IMR-90 (cell line): ENCODE measurements around the gene IL1RAP. TPM values are rescaled to one million over a fixed set of nuclear protein-coding genes. Genes with fewer than 3 reads are reported as not detected.
A peak's percentile ranks its signal among the peaks of the same experiment; 100 is the strongest.

Experiments
- ATAC-seq: fragments of 200-7000 bp; cut with Tn5 transposase; 2 replicates; pipeline ENCODE4 v1.9.1; 2020; ENCODE audit warnings: low read depth, mild to moderate bottlenecking, moderate library complexity
- BruUV-seq: library from RNA; stranded (reverse); fragments of 400-500 nt; replicated peaks from 2 replicates; lab custom pipeline; 2021; lab: Mats Ljungman, UMichigan
- CTCF ChIA-PET: fragments of 300-600 bp; formaldehyde crosslinking; extraction: SDS; loops from one replicate; lab custom pipeline; 2021; ENCODE audit warnings: antibody characterized with exemption; lab: Yijun Ruan, JAX
- POLR2A ChIA-PET: fragments of 300-600 bp; sonication (Branson Sonifier 250); formaldehyde crosslinking; loops from one replicate; lab custom pipeline; 2022; ENCODE audit warnings: antibody characterized with exemption; ENCODE audit not compliant: unreplicated experiment; lab: Charles Lee
- DNase-seq: peaks from one replicate; pipeline ENCODE4 v3.0.0; 2013
- H2AFZ ChIP-seq: replicated peaks from 2 replicates; pipeline ENCODE3; 2013; ENCODE audit warnings: low read length, mild to moderate bottlenecking; ENCODE audit not compliant: poor library complexity
- H2AK5ac ChIP-seq: 2 replicates; pipeline ENCODE4 v1.6.1; 2013; ENCODE audit warnings: low read depth, low read length, inconsistent platforms
- H2AK9ac ChIP-seq: replicated peaks from 2 replicates; pipeline ENCODE3; 2013; ENCODE audit warnings: mild to moderate bottlenecking, low read depth, low read length, moderate library complexity; ENCODE audit not compliant: poor library complexity
- H2BK120ac ChIP-seq: 2 replicates; pipeline ENCODE4 v1.6.1; 2013; ENCODE audit warnings: low read depth, low read length, inconsistent platforms
- H2BK15ac ChIP-seq: 3 replicates; pipeline ENCODE4 v1.6.1; 2013; ENCODE audit warnings: low read depth, low read length, inconsistent platforms
- H2BK20ac ChIP-seq: 2 replicates; pipeline ENCODE4 v1.6.1; 2013; ENCODE audit warnings: low read depth, mild to moderate bottlenecking, inconsistent platforms, low read length, moderate library complexity
- H2BK5ac ChIP-seq: 2 replicates; pipeline ENCODE4 v1.6.1; 2013; ENCODE audit warnings: mild to moderate bottlenecking, low read depth, low read length, inconsistent platforms; ENCODE audit not compliant: poor library complexity, severe bottlenecking
- H3K14ac ChIP-seq: replicated peaks from 2 replicates; pipeline ENCODE4 v1.6.1; 2013; ENCODE audit warnings: low read depth, low read length, inconsistent platforms
- H3K18ac ChIP-seq: 2 replicates; pipeline ENCODE4 v1.6.1; 2013; ENCODE audit warnings: low read depth, low read length, control low read depth
- H3K23ac ChIP-seq: 2 replicates; pipeline ENCODE4 v1.6.1; 2013; ENCODE audit warnings: low read depth, low read length, inconsistent platforms
- H3K27ac ChIP-seq: 2 replicates; pipeline ENCODE4 v1.5.1; 2013; ENCODE audit warnings: mild to moderate bottlenecking, control low read depth, low read length; ENCODE audit not compliant: insufficient read depth
- H3K27me3 ChIP-seq: 2 replicates; pipeline ENCODE4 v1.6.1; 2013; ENCODE audit warnings: low read length; ENCODE audit not compliant: control insufficient read depth, insufficient read depth
- H3K36me3 ChIP-seq: 2 replicates; pipeline ENCODE4 v1.6.1; 2013; ENCODE audit warnings: low read length, mixed read lengths; ENCODE audit not compliant: control insufficient read depth, insufficient read depth
- H3K4ac ChIP-seq: 2 replicates; pipeline ENCODE4 v1.6.1; 2013; ENCODE audit warnings: low read depth, low read length, inconsistent platforms
- H3K4me1 ChIP-seq: 2 replicates; pipeline ENCODE4 v1.6.1; 2013; ENCODE audit warnings: low read length, mixed read lengths; ENCODE audit not compliant: control insufficient read depth, insufficient read depth
- H3K4me2 ChIP-seq: 2 replicates; pipeline ENCODE4 v1.6.1; 2013; ENCODE audit warnings: low read depth, mild to moderate bottlenecking, control low read depth, low read length, moderate library complexity
- H3K4me3 ChIP-seq: 2 replicates; pipeline ENCODE4 v1.5.1; 2013; ENCODE audit warnings: low read depth, mild to moderate bottlenecking, control low read depth, low read length, moderate library complexity; ENCODE audit not compliant: insufficient read depth
- H3K56ac ChIP-seq: 2 replicates; pipeline ENCODE4 v1.6.1; 2013; ENCODE audit warnings: low read length, inconsistent platforms; ENCODE audit not compliant: insufficient read depth; ENCODE audit errors: extremely low read depth
- H3K79me1 ChIP-seq, 2 experiments: 2 replicates each; pipeline ENCODE4 v1.6.1; 2013; ENCODE audit warnings: low read length in 2 of 2, inconsistent platforms in 1 of 2, low read depth in 1 of 2
- H3K9ac ChIP-seq: 2 replicates; pipeline ENCODE4 v1.6.1; 2013; ENCODE audit warnings: low read depth, low read length, control low read depth
- H3K9me1 ChIP-seq: 2 replicates; pipeline ENCODE4 v1.6.1; 2013; ENCODE audit warnings: low read length, inconsistent platforms; ENCODE audit not compliant: insufficient read depth
- H3K9me3 ChIP-seq: 2 replicates; pipeline ENCODE4 v1.6.1; 2013; ENCODE audit warnings: low read length; ENCODE audit not compliant: control insufficient read depth, insufficient read depth
- H4K20me1 ChIP-seq: 2 replicates; pipeline ENCODE4 v1.6.1; 2013; ENCODE audit warnings: low read length, inconsistent platforms; ENCODE audit not compliant: insufficient read depth
- H4K5ac ChIP-seq: 2 replicates; pipeline ENCODE4 v1.6.1; 2013; ENCODE audit warnings: mild to moderate bottlenecking, low read depth, low read length, control low read depth
- H4K8ac ChIP-seq, 2 experiments: 2 replicates each; pipeline ENCODE4 v1.6.1; 2013; ENCODE audit warnings: low read depth in 2 of 2, low read length in 2 of 2, control low read depth in 1 of 2, inconsistent platforms in 1 of 2
- H4K91ac ChIP-seq: 2 replicates; pipeline ENCODE4 v1.6.1; 2013; ENCODE audit warnings: low read depth, low read length, inconsistent platforms; ENCODE audit not compliant: insufficient read depth
- MAFK ChIP-seq: IDR thresholded peaks from 2 replicates; pipeline ENCODE4 v1.6.1; 2012; ENCODE audit warnings: low read depth, low read length, improper control_type of control experiment
- POLR2A ChIP-seq: IDR thresholded peaks from 2 replicates; pipeline ENCODE4 v1.6.1; 2012; ENCODE audit warnings: mild to moderate bottlenecking, low read depth, low read length
- WGBS, 2 experiments: methylation state at CpG; one replicate each; pipeline versions ENCODE4 v1.1.5 to v1.1.7; 2013; ENCODE audit warnings: missing lambda C conversion rate in 2 of 2; ENCODE audit not compliant: insufficient read length in 1 of 2; ENCODE audit errors: extremely low coverage in 2 of 2; 5-methylcytosine and 5-hydroxymethylcytosine counted together
- dilution Hi-C: fragments of 300-500 bp; cut with HindIII; formaldehyde crosslinking; loops from one replicate; pipeline ENCODE4 v1.14.3; 2018; ENCODE audit warnings: low sequenced_read_pairs; ENCODE audit not compliant: unreplicated experiment
- in situ Hi-C: fragments of 300-500 bp; cut with MboI; formaldehyde crosslinking; loops from 3 replicates; pipeline ENCODE4 v1.14.3; 2019; ENCODE audit warnings: low sequenced_read_pairs, inconsistent platforms, mixed read lengths
- intact Hi-C: fragments of 100-400 bp; cut with micrococcal nuclease; formaldehyde crosslinking; loops from 2 replicates; pipeline ENCODE4 v1.10.0; 2022
- polyA plus RNA-seq, 3 experiments: library from polyadenylated mRNA; depleted of rRNA; stranded (reverse); fragments of >200 nt; gene quantifications; 2 replicates each; pipeline ENCODE4 v1.2.3, GENCODE V29; 2012; ENCODE audit warnings: low replicate concordance in 1 of 3
- total RNA-seq: library from RNA; depleted of rRNA; stranded (reverse); fragments of >200 nt; gene quantifications from 2 replicates; pipeline ENCODE4 v1.2.3, GENCODE V29; 2012

Gene IL1RAP
- total and polyA plus RNA-seq, 2 of the 4 experiments (the other 2 are of a cell fraction) = 8.3 to 11.3 TPM

- Histone ChIP-seq H4K8ac (no peak overlapping the region), H2BK120ac (no peak overlapping the region), H2AK5ac (no peak overlapping the region), H3K27me3 (no peaks in the 10 kb centered on the region), H3K56ac (no peak overlapping the region), H3K36me3 (no peaks in the 10 kb centered on the region), H3K4me3 (no peak overlapping the region), H3K4me1 (no peaks in the 10 kb centered on the region), H2BK20ac (no peak overlapping the region), H2AK9ac (no peak overlapping the region), H3K14ac (no peak overlapping the region), H2BK15ac (no peak overlapping the region), H3K4ac (no peak overlapping the region), H3K4me2 (no peak overlapping the region), H2BK5ac (no peak overlapping the region), H3K79me1 (peaks cover 3 to 4% of the 10 kb centered on the region in 2 experiments; a peak in 1 of 4 replicates), H3K23ac (no peak overlapping the region), H4K20me1 (no peaks in the 10 kb centered on the region), H4K91ac (no peak overlapping the region), H4K5ac (no peak overlapping the region), H3K9ac (no peak overlapping the region), H2AFZ (no peak overlapping the region), H3K9me1 (no peaks in the 10 kb centered on the region; the same call in 1 of the 2 replicates), H3K27ac (no peak overlapping the region), H3K9me3 (no peaks in the 10 kb centered on the region; the same call in 1 of the 2 replicates), H3K18ac (no peak overlapping the region)
- POLR2A ChIA-PET = no interaction called here
- TF ChIP-seq MAFK (peak; percentile 74), POLR2A (no peak)
- ATAC-seq = no peak
- BruUV-seq = no TSS peak
- dilution Hi-C loops = no loop called here
- WGBS, 2 experiments = no CpG with 5 or more reads among the region's 2 CpGs
- in situ Hi-C loops = no loop called here
- DNase-seq = no peak
- intact Hi-C loops = no loop called here
- CTCF ChIA-PET = interaction anchor here (0.7 kb wide), 1 partner anchor 130 kb away, joined by 3 read pairs; no protein-coding TSS in a partner anchor
Observed at GRCh38 chr3:190558796-190559195, 44.9 kb downstream of the IL1RAP start.
